ENCODE data around the gene KLHDC8A.
"Not testable (repeated sequence)": the region's sequence is repeated elsewhere in the genome, so short reads cannot be mapped to it uniquely, and the experiment has no call there.

The KLHDC8A gene

GRCh38 chr1:205373022-205373797, 16.5 kb upstream of the KLHDC8A start:
- H3K27ac ChIP-seq = no peak overlapping the region
- H3K4me3 ChIP-seq = no peak overlapping the region

- no peak overlapping the region for H3K4me3 ChIP-seq
- H3K27ac ChIP-seq = no peak overlapping the region
These were observed 15.3 kb upstream of the KLHDC8A start for GRCh38 chr1:205371871-205372660.

GRCh38 chr1:205370780-205371179, 14.1 kb upstream of the KLHDC8A start:
- Histone ChIP-seq H3K4me3 (no peak overlapping the region), H3K27ac (no peak overlapping the region)

- no peak overlapping the region for H3K27ac ChIP-seq
- H3K4me3 ChIP-seq = no peak overlapping the region
These were observed 13.0 kb upstream of the KLHDC8A start for GRCh38 chr1:205369701-205370123.

GRCh38 chr1:205368478-205368877, 11.8 kb upstream of the KLHDC8A start:
- no peak overlapping the region for H3K27ac ChIP-seq

GRCh38 chr1:205365945-205366463, 9.3 kb upstream of the KLHDC8A start:
- H3K27ac ChIP-seq = no peak overlapping the region

More at GRCh38 chr1:205368478-205368877, 11.8 kb upstream of the KLHDC8A start:
- no peak overlapping the region for H3K4me3 ChIP-seq

GRCh38 chr1:205365086-205365485, 8.4 kb upstream of the KLHDC8A start:
- not testable (repeated sequence) for H3K4me3 ChIP-seq, H3K27ac ChIP-seq

More at GRCh38 chr1:205365945-205366463, 9.3 kb upstream of the KLHDC8A start:
- no peak overlapping the region for H3K4me3 ChIP-seq

- Histone ChIP-seq H3K4me3 (no peak overlapping the region), H3K27ac (no peak overlapping the region)
These were observed 4.2 kb upstream of the KLHDC8A start for GRCh38 chr1:205360891-205361290.

- H3K4me3 ChIP-seq = no peak overlapping the region
- H3K27ac ChIP-seq = no peak overlapping the region
These were observed 3.2 kb upstream of the KLHDC8A start for GRCh38 chr1:205359771-205360565.

- Histone ChIP-seq H3K27ac (no peak overlapping the region), H3K4me3 (no peak overlapping the region)
These were observed 1.9 kb upstream of the KLHDC8A start for GRCh38 chr1:205358579-205358978.

GRCh38 chr1:205357567-205357966, 845 bp upstream of the KLHDC8A start:
- Histone ChIP-seq H3K4me3 (no peak overlapping the region), H3K27ac (no peak overlapping the region)

GRCh38 chr1:205355075-205355453, 1.7 kb downstream of the KLHDC8A start:
- Histone ChIP-seq H3K4me3 (no peak overlapping the region), H3K27ac (no peak overlapping the region)

- no peak overlapping the region for H3K27ac ChIP-seq
- H3K4me3 ChIP-seq = no peak overlapping the region
These were observed 2.3 kb downstream of the KLHDC8A start for GRCh38 chr1:205354259-205355074.

GRCh38 chr1:205353612-205354011, 3.1 kb downstream of the KLHDC8A start:
- Histone ChIP-seq H3K27ac (no peak overlapping the region), H3K4me3 (no peak overlapping the region)

- no peak overlapping the region for H3K27ac ChIP-seq
- H3K4me3 ChIP-seq = no peak overlapping the region
These were observed 3.5 kb downstream of the KLHDC8A start for GRCh38 chr1:205353191-205353590.

GRCh38 chr1:205351984-205352713, 4.6 kb downstream of the KLHDC8A start:
- no peak overlapping the region for H3K27ac ChIP-seq
- H3K4me3 ChIP-seq = no peak overlapping the region

- H3K27ac ChIP-seq = no peak overlapping the region
- no peak overlapping the region for H3K4me3 ChIP-seq
These were observed 6.0 kb downstream of the KLHDC8A start for GRCh38 chr1:205350691-205351141.

- no peak overlapping the region for H3K27ac ChIP-seq
- H3K4me3 ChIP-seq = no peak overlapping the region
These were observed 6.6 kb downstream of the KLHDC8A start for GRCh38 chr1:205350124-205350523.

Measured in skin epidermis (tissue), 12 donors.